Ecto neural progenitor cell (in vitro differentiated cells): ENCODE measurements around the gene SAMSN1.

ENCODE experiments used
- DNase-seq: peaks from one replicate; pipeline ENCODE4 v3.0.0-alpha.2; 2018; ENCODE audit warnings: low spot score

The SAMSN1 gene

DNA sequence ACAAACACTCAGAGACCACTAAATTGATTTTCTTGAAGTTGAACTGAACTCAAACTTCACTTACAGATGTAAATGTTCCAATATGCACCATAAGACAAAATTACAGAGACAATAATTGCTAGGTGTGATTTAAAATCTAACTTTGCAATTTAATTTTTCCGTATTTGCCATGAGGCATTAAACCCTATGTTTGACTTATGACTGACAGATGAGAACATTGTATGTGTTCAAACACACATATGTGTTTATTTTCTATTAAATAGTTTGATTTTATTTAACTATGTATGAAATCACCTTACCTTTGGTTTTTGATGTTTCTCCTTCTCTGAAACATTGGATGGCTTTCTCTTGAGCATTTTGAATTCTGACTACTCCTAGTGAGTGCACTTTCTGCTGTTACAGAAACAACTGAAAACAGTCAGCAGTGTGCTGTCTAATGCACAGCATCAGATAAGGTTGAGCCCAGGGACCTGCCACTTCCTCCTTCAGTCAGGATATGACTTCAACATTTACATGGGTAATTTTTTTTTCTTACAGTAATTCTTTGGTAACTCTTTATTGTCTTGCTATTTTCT lies at the start of gene SAMSN1:
SAMSN1 (minus strand) TSS at position 410 of the 575 bp plus-strand sequence; CDS start at position 356, 54 bp downstream.
- no peak for DNase-seq

DNA sequence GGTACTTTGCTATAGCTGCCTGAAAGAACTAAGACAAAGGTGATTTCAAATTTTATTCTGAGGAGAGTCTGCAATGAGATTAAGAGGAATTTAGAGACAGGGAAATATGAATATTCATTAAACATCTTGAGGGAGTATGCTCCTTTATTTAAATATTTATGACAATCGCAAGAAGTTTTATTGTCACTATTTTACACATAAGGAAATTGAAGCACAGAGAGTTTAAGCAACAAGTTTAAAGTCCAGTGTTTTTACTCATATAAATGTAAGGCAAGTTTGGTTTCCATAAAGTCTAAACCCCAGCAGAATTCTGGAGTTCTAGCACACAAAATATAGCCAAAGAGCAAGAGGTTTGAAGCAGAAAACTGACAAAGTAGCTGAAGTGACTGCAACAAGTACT lies 49.3 kb upstream of the SAMSN1 start:
- no peak for DNase-seq

DNA sequence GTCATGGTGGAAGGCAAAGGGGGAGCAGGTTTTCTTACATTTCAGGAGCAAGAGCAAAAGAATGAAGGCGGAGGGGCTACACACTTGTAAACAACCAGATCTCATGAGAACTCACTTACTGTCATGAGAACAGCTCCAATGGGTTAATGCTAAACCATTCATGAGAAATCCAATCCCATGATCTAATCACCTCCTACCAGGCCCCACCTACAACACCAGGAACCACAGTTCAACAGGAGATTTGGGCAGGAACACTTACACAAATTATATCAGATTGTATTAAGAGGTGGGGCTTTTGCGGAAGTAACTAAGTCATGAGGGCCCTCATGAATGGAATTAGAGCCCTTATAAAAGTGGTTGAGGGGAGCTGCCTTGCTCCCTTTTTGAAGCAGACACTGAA lies 48.9 kb upstream of the SAMSN1 start:
- DNase-seq: no peak

DNA sequence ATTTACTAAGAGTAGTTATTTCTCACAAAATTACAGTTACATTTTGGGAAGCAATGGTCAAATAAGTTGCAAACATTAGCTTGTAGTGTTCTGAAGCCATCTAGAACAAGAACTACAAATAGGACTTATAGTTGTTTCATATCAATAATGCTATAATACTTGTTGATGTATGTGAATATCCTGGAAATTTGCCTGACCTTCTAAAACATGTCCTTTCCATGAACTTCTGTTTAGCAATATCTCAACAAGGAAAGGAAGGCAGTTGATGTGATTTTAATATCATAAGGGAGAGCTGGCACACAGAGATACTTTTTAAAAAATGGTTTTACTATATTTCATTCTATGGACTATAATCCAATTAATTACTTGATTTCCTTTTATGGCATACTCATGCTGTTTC lies 47.1 kb upstream of the SAMSN1 start:
- DNase-seq: no peak

DNA sequence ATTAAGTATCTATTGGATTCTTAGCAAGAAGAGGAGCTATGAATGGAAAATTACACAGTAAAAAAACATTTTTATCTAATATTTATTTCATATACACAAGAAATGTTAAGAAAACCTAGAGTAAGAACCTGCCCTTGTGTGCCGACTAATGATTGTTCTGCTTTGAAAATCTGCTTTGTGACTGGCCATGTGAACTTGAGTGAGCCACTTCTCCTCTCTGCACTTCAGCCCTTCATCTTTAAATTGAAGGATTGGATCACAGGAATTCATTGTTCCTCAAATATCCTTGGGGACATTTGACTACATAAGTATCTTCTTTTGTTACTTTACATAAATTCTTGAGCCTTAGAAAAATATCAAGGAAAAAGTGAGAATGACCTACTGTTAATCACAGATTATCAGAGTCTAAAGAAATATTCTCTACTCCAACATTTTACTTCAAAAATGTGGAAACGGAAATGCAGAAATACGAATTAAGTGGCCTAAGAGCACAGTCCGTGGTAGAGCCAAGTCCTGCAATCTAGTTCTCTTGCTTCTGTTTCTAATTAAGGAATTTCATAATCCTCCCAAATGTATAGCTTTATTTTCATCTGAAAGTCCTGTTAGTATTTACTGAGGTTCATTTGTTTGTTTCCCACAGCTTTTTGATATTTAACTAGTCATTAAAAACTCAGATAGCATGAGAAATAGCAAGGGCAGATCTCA lies 46.3 kb upstream of the SAMSN1 start:
- no peak for DNase-seq

DNA sequence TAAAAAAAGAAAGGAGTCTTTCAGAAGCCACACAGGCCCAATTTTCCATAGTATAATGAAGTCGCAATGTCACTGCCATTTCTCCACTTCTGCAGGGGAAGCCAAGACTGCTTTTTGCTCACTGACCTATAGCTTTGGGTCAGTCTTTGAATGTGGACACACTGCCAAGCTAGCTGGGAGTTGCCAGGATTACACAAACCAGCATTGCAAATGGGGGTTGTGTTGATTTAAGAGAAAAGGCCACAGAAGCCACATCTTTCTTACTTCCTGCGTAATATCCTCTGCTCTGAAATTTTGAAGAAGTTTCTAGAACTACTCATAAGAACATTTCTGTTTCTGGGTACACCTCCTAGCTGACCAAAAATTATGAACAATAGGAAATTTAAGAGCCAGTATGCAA lies 45.8 kb upstream of the SAMSN1 start:
- DNase-seq: no peak

DNA sequence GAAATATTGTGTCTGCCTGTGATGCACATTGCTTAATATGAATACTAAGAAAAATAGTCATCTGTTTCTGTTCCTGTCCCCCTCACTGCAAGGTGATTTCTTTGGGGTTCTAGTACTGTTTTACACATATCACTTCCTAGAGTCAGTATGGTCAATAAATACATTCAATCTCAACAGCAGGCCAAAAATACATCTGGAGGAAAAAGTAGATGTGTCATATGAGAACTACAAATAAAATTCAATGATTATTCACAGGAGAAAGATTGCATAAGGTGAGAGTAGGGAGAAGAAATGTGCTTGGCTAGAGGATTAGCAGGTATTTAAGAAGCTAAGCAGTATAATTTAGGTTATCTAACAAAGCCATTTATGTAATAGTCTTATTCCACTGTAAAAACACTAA lies 45.3 kb upstream of the SAMSN1 start:
- DNase-seq: no peak

DNA sequence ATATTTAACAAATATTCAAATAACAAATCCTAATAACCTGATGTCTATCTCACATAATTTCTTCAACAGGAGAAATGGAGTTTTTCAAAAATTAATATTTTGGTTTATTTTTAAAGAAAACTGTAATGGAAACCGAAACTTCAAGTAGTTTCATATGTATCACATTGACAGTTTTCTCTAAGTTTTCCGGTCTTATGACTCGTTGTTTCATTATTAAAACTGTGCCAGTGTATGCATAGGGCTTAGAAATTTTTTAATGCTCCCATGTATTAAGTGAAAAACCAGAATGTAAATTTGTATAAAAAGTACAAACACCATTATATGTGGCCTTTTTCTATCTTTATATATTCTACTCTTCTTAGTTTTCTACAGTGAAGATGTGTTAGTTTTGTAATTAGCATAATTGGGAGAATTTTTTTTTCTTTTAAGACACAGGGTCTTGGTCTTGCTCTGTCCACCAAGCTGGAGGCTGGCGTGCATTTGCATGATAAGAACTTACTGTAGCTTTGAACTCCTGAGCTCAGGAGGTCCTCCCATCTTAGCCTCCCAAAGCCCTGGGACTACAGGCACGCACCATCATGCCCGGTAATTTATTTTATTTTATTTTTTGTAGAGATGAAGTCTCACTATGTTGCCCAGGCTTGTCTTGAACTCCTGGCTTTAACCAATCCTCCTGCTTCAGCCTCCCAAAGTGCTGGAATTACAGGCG lies 43.9 kb upstream of the SAMSN1 start:
- DNase-seq: no peak

DNA sequence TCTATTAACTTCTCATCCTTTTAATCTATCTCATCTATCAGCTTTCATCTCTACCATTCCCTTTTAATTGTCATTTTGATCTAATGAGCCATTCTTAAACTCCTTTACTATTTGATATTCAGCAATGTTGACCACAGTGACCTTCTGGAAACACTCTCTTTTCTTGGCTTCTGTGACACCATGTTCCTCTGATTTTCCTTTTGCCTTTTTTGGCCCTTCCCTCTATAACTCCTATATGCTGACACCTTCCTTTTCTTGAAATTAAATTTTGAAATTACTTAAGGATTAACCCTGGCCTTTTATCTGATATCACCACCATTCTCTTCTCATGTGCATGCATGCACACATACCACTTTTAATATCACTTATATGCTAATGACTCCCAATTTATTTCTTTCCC lies 41.2 kb upstream of the SAMSN1 start:
- DNase-seq: no peak

DNA sequence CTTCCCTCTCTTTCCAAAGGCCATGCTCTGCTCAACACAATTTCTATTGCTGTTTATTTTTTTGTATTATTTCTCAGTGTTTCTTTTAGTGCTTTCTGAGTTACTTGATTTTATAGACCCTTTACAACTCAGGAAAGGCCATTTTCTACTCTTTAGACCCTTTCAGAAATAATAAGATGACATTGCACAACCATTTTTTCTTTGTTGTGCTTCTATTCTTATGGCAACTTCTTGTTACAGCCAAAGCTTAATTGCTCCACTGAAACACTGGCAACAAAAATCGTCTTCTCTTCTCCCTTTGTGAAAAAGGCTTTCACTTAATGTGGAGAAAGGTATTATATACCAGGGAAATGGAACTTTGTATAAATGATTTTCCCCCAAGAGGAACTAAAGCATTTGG lies 39.0 kb upstream of the SAMSN1 start:
- DNase-seq: no peak

DNA sequence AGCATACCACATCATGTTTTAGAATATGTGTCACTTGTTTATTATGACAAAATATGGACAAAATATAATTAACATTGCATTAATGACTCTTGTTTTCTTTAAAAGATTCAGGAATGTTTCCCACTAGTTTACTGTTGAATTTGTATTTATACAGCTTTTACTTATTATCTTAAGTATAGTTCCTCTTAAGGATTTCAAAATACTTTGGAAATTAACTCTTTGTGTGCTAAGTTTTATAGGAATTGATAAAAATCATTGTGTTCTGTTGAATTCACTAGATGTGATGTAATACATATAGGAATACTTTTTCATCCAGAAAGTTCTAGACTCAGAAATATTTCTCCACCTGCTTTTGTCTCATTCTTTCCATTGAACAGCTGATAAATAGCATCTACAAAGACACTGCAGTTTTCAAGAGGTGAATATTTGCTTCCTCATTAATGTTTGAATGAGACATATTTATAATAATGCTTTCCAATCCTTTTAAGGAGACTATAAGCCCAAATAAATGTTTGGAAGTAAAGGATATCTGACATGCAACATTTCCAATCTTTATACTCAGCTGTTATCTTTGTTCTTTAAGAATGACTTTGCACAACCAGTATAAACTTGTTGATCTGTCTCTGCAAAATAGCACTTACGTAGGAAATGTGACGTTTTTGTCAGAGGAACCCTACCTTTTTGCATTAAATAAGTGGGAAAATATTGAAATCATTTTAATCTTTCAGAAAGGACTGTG lies 38.4 kb upstream of the SAMSN1 start:
- DNase-seq: no peak

DNA sequence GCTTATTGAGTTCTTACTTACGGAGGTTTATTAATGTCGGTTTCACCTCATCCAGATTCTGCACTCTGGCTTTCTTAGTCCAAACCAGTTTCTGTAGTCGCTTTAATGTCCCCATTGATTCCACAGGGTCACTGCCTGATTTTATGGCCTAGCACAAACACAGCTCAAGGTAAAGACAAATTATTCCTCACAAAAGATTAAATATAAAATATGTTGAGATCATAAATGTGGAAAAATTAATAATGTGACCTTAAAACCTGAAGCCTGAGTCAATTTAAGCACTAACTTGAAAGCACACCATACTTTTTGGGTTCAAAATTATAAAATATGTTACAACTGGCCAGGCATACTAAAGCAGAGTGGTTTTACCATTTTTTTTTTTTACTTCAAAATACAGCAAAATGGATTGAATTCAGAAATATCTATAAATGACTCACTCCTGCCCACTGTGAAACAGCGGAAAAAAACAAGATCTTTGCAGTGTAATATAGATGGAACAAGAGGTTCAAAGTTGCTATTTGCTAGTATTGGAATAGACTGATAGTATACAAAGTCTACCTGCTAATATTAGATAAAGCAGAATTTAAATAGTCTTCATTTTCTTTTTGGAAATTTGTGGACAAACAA lies 37.6 kb upstream of the SAMSN1 start:
- no peak for DNase-seq

DNA sequence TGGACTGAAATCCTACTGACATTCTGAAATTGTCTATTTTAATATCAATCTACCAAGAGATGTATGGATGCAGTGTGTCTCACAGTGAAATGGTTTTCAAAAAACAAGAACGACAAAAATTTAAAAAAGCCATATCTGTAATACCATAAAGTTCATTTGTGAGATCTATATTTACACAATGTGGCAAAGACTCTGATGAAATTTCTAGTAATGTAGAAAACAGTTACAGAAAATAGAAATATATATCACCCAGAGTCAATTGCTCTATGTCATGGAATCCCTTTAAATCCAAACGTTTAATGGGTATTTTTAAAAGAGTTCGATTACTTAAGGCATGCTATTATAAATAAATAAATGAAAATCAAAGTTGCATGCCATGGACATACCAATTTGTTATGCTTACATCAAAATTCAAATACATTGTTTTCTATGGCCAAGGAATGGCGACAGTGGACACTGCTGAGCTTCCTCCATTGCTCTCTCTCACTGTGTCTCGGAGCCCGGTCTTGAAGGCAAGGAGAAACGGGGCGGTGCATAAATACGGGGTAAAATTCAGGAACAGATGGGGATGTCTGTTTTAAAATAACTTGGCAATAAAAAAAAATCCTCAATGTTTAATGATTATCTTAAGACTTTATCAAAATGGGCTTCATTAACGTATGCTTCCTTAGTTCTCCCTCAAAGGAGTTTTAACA lies 37.0 kb upstream of the SAMSN1 start:
- no peak for DNase-seq

DNA sequence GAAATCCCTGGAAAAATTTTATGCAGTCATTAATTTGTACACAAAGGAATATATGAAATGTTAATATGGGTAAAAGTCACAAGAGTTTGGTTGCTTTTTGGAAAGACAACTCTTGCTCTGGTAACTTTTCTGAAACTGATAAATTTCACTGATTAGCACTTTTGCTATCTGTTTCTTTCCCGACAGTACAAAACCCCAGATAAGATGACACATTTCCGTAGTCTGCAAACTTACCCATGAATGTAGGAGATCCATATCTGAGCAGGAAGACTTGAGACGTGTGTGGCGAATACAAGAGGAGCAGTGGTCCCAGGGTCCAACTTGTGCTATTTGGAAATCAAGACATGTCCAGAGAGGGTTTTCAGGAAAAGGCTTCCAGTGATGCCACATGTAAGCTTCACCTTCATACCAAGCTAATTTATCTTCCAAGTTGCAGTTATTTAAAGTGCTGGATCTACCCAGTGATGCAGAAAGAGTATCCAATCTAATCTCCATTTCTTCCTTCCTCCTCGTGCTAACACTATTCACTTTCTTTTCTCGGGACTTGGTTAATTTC lies 35.9 kb upstream of the SAMSN1 start:
- no peak for DNase-seq

DNA sequence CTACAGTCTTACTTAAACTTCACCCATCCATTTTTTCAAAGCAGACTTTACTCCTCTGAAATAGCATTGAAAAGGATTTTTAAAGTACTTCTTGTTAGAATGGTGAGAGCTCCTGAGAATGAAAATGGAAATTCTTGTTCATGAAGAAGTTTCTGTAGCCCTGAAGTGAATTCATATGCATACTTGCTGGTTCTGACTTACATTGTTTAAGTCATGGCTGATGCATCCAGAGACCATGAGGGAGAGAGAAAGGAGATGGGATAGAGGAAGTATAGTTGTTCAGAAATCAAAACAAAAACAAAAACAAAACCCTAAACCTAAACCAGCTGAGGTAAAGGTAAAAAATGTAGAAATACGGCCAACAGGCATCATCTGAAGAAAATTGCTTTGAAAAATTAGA lies 27.1 kb upstream of the SAMSN1 start:
- no peak for DNase-seq

DNA sequence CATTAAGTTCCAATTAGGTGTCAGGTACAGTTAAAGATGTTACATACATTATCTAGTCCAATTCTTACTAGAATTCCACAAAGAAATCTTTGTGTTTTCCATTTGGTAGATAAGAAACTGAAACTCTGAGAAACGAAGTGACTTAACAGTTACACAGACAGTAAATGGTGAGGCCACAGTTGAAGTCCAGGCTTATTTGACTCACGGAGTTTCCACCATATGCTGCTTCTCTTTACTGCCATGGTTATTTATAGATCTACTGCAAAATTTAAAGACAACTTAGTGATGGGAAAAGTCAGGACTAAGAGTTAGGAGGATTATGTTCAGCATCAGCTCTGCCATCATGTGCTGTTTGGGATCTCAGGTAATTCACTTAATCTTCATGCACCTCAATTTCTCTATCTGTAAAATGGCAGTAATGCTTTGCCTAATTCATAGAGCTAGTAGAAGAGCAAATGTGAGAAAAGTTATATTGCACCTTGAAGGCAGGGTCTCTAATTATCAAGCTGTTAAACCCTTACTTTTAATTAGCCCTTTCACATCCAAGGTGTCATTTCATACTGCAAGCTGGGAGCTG lies 26.2 kb upstream of the SAMSN1 start:
- DNase-seq: no peak

DNA sequence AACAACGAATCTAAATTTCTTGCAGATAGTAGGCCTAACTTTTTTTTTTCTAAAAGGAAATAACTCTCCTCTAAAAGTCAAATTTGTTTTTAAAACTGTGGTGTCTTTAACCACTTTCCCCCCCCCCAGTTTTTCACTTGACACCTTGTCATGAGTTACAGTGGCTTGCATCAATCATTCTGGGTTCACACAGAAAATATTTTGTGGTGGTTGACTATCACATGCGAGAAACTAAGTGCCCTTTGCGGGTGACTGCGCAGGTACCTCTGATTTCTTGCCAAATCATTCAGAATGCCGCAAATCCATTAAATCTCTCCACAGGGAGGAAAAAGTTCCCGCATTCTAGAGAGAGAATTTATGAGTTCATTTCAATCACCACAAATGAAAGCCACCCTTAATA lies 23.8 kb upstream of the SAMSN1 start:
- DNase-seq: no peak

DNA sequence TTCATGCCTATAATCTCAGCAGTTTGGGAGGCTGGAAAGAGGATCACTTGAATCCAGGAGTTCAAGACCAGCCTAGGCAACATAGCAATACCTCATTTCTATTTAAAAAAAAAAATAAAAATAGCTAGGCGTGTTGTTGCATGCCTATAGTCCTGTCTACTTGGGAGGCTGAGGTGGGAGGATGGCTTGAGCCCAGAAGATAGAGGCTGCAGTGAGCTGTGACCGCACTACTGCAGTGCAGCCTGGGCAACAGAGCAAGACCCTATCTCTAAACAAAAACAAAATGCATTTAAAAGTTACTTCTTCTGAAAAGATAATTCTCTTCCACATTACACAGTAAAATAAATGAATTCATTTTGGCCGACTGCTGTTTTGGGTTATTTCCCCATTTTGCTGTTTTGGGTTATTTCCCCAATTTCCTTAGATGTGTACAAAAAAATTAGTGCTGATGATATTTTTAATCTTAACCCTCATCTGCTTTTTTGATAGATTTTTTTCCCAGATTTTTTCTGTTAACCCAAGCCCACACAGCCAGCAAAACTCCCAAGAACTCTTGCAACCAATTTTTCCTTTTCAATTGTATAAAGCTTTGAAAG lies 23.0 kb upstream of the SAMSN1 start:
- no peak for DNase-seq

DNA sequence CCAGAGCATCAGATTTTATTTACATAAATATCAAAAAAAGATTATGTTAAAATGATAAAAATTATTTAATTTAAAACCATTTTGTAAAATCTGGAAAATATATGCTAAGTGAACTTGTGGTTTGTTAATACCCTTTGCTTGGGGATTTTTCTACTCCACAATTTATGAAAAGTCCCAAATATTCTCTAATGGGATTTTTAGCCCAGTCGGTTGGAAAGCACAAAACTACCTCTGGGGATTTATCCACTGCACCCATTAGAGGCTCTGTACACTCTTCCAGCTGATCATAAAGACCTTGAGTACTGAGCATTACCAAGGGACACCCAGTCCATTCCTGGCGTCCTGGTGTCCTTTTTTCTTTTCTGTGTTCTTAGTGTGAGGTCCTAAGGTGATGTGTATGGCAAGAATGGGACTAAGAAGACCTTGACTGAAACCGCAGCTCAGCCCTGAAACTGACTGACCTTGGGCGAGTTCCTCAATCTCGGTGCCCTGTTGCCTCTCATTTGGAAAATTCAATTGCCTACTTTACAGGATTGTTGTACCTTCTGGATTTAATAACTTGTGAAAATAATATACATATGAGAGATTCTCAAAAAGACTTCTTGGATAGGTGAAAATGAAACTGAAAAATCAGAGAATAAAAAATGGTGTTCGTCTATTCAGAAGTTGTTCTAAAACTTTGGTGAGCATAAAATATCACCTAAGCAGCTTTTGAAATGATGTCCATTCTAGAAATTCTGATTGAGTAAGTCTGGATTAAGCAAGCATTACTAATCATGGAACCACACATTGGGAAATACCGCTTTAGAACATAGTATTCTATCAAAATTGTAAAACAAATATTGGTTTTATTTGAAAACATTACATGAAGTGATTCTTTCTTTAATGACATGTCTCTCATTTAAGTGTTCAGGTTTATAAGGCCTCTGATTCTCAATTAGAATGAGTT lies 21.5 kb upstream of the SAMSN1 start:
- no peak for DNase-seq

DNA sequence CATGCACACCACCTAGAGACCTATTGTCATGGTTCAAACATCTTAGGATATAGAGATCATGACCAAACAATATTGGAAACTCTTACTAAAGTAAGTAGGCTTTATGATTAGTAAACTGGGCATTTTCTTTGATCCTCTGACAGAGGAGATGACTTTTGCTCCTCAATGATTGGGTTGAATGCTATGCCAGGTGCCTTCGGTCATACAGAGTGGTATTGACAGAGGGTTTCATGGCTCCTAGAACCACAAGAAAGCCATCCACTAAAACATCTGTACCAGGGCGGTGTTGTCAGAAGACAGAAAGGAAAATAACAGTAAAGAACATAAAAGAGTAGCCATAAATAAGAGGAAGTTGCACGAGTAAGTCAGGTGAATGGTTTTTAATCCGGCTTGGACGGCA lies 20.8 kb upstream of the SAMSN1 start:
- no peak for DNase-seq
